GM13976 (cell line): ENCODE data around the gene CYFIP1.

Source experiments
- DNase-seq: peaks from one replicate; pipeline ENCODE4 v3.0.0; 2012; ENCODE audit warnings: low spot score
- in situ Hi-C: fragments of 300-500 bp; cut with MboI; formaldehyde crosslinking; loops from one replicate; pipeline ENCODE4 v1.12.0; 2022; ENCODE audit warnings: low sequenced_read_pairs, mixed read lengths, inconsistent platforms; ENCODE audit not compliant: unreplicated experiment
- TF ChIP-seq, protein P1 (sequence below): IDR thresholded peaks from 2 replicates; pipeline ENCODE4 v1.5.1; 2012; ENCODE audit warnings: borderline replicate concordance, mild to moderate bottlenecking; ENCODE audit not compliant: insufficient read depth; ENCODE audit errors: extremely low read depth, missing control alignments, control extremely low read depth

The CYFIP1 gene

DNA sequence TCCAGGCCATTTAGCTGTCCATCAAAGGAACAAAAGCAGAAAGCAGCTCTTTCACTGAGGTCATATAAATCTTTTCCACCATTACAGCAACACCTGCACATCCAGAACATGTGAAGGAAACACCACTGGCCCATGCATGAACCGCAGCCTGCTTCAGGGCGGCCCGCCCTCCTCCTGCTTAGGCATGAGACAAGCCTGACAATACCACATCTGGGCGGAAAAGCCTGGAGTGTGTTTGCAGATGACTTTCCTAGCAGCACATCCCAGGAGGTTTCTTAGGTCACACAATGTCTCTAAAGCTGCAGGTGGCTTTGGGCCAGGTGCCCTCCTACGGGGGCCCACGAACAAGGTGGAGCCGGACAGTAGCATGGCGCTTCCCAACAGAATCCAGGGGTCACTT lies 19.6 kb downstream of the CYFIP1 start:
- DNase-seq: no peak
- in situ Hi-C loops: no loop called here
- TF ChIP-seq, protein P1, sequence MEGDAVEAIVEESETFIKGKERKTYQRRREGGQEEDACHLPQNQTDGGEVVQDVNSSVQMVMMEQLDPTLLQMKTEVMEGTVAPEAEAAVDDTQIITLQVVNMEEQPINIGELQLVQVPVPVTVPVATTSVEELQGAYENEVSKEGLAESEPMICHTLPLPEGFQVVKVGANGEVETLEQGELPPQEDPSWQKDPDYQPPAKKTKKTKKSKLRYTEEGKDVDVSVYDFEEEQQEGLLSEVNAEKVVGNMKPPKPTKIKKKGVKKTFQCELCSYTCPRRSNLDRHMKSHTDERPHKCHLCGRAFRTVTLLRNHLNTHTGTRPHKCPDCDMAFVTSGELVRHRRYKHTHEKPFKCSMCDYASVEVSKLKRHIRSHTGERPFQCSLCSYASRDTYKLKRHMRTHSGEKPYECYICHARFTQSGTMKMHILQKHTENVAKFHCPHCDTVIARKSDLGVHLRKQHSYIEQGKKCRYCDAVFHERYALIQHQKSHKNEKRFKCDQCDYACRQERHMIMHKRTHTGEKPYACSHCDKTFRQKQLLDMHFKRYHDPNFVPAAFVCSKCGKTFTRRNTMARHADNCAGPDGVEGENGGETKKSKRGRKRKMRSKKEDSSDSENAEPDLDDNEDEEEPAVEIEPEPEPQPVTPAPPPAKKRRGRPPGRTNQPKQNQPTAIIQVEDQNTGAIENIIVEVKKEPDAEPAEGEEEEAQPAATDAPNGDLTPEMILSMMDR: no peak

DNA sequence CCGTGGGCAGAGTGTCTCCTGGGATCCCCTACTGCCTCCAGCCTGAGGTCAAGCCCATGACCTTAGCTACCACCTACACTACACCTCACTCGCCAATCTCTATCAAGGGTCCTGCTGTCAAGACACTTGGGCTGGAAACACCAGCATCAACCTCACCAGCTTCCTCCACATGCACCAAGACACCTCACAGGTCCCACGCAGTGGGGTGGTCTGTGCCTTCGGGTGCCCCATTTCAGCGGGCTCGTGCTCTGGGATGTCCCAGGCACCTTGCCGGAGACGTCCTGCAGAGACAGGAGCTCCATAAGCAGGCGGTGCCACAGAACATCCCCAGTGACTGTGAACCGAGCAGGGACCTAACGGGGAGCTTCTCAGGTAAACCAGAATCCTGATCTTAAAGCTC lies 20.0 kb downstream of the CYFIP1 start:
- TF ChIP-seq, protein P1: no peak
- no peak for DNase-seq
- in situ Hi-C loops: no loop called here

DNA sequence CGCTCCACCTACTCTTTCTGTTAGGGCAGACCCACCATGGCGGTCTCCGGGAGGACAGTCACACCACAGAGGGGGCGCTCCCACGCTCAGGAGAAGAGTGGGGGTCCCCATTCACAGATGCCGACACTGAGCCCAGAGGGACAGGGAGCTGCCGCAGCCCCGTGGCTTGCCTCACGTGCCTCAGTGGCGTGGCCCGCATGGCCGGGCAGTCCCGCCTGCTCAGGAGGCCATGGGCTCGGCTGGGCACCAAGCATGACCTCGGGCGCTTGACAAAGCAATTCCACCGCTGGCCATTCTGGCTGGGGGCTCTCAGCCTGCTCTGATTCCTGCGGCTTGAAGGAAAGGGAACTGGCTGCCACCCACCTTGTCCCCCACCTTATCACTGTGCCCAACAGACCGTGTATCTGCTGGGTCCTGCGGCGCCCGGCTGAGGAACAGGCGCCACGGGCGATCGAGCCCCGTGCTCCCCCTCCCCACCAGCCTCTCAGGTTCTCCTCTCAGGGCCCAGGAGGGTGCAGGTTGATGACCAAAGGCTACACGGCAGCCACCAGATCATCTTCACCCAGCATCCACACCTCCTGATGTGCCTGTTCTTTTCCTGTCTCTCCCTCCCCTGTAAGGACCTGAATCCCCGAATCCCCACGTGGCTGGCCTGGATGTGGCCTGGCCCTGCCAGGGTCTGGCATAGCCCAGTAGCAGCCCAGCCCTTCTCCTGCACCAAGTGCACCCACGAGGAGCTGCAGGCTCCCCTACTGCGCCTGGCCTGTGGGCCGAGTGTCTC lies 20.7 kb downstream of the CYFIP1 start:
- DNase-seq: no peak
- TF ChIP-seq, protein P1: no peak
- in situ Hi-C loops: no loop called here

DNA sequence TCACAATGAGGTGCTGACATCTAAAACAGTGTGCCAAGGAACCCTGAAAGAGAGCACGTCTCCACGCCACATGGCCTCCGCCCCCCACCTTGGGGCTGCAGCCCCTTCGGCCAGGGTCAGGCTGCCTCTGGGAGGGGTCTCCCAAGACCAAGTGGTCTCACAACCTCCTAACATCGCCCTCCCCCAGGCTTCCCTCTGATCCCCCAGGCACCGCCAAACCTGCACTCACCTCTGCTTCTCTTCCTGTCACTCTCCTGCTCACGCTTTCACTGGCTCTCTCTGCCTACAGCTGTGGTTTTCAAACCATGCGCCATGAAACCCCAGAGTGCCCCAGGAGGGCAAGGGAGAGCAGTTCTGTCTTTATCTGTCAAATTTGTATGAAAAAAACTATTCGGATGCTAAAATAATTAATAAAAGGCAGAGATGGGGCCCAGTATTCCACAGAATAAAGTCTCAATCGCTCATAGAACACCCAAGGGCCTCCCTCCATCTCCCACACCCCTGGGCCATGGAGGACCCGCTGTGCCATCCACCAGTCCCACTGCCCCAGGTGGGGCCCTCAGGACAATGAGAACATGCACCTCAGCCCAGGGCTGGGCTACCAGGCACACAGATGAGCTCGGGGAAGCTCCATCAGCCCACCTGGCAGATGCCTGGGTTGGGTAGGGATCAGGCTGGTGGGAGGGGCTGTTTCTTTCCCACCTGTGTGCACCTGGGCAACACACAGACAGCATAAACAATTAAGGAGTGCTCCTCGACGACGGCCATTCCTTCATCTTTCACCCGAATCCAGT lies 21.5 kb downstream of the CYFIP1 start:
- in situ Hi-C loops: no loop called here
- TF ChIP-seq, protein P1: no peak
- no peak for DNase-seq

DNA sequence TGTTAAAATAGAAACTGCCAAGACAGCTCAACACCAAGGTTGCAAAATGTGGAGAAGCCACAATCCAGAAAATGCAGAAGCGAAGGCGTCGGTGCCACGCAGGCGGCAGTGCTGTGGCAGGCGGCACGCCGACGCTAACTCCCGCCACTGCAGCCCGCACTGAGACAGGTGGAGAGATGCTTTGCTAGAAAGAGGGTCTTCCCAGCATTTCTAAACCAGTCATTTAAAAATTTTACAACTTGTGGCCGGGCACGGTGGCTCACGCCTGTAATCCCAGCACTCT lies 23.2 kb downstream of the CYFIP1 start:
- DNase-seq: no peak
- TF ChIP-seq, protein P1: no peak
- in situ Hi-C loops: no loop called here

DNA sequence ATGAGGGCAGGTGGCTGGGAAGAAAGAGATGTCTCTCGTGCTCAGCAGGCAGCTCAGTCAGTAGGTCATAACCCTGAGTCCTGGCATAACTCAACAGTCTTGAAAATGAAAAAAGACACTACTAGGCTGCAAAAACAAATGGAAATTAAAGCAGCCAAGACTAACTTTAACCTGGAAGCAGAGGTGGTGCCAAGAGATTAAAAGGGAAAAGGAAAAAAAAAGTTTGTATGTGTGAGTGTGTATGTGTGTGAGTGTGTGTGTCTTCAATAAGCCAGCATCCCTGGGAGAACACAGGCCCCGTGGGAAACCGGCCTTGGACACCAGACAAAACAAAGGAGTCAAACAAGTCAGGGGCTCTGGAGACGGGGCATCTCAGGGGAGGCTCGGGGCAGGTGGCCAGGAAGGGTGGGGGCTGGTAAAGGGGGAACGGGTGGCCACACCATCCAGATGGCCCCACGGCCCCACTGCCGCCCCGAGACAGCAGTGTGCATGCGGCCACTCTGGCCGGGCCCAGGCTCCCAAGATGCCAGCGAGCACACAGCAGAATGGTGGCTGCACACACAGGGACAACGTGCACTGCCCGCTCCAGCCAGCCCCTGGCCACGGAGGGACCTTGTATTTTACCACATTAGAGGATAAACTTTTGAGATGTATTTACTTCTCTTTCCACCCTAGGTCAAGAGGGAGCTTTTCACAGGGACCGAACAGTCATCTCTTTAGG lies 23.8 kb downstream of the CYFIP1 start:
- in situ Hi-C loops: no loop called here

More for the DNA sequence above, 23.8 kb downstream of the CYFIP1 start:
- DNase-seq: no peak
- TF ChIP-seq, protein P1: no peak
